IgD-negative memory B cell (primary cell): Measurements from ENCODE around the gene PAQR7. TPM values are rescaled to one million over a fixed set of nuclear protein-coding genes. Genes with fewer than 3 reads are reported as not detected.

ENCODE experiments used
- H3K27ac Mint-ChIP-seq, 3 donors: one replicate each; pipeline ENCODE4 v1.8.0; 2020 to 2022; ENCODE audit warnings: mild to moderate bottlenecking in 3 of 3, mixed read lengths in 3 of 3, moderate library complexity in 1 of 3
- H3K27me3 Mint-ChIP-seq: one replicate; pipeline ENCODE4 v1.8.0; 2021; ENCODE audit warnings: mixed read lengths
- H3K36me3 Mint-ChIP-seq: one replicate; pipeline ENCODE4 v1.8.0; 2020; ENCODE audit warnings: mild to moderate bottlenecking, mixed read lengths
- H3K4me1 Mint-ChIP-seq, 3 donors: one replicate each; pipeline ENCODE4 v1.8.0; 2020 to 2022; ENCODE audit warnings: mixed read lengths in 3 of 3, mild to moderate bottlenecking in 1 of 3
- H3K4me3 Mint-ChIP-seq, 4 donors: one replicate each; pipeline ENCODE4 v1.8.0; 2020 to 2022; ENCODE audit warnings: mild to moderate bottlenecking in 4 of 4, mixed read lengths in 4 of 4, moderate library complexity in 3 of 4
- H3K9me3 Mint-ChIP-seq, 3 donors: one replicate each; pipeline ENCODE4 v1.8.0; 2020 to 2021; ENCODE audit warnings: mixed read lengths in 3 of 3, mild to moderate bottlenecking in 1 of 3
- polyA plus RNA-seq: library from polyadenylated mRNA; unstranded; fragments of 300-500 nt; fragmentation: Illumina TruSeq; gene quantifications from one replicate; pipeline ENCODE4 v1.2.3, GENCODE V29; 2021

PAQR7 gene
- polyA plus RNA-seq, 1 donor from 2014 or later, result 0.73 TPM

DNA sequence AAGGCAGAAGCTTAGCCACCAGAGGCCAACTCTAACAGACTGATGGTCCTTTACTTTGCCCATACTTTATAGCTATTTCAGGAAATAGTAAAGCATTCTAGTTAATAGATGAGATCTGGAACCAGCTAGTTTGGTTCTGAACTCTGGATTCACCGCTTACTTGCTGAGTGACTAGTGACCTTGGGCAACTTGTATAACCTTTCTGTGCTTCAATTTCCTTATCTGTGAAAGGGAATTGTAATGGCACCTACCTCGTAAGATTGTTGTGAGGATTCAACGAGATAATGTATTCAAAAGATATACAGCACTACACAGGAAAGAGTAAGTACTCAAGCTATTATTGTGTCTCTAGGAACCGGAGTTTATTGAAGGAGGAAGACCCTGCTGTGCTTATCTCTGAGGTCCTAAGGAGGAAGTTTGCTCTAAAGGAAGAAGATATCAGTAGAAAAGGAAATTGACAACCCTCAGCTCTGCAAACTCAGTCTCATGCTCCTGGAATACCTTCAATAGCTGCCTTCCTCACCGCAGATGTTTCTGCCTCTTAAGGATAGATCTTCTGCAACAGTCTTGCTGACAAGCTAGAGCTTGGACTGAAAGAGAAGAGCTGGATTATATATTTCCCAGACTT lies 43.8 kb downstream of the PAQR7 start:
- H3K4me3 Mint-ChIP-seq, result no peak overlapping the region
- H3K9me3 Mint-ChIP-seq, result no peaks in the 10 kb centered on the region

DNA sequence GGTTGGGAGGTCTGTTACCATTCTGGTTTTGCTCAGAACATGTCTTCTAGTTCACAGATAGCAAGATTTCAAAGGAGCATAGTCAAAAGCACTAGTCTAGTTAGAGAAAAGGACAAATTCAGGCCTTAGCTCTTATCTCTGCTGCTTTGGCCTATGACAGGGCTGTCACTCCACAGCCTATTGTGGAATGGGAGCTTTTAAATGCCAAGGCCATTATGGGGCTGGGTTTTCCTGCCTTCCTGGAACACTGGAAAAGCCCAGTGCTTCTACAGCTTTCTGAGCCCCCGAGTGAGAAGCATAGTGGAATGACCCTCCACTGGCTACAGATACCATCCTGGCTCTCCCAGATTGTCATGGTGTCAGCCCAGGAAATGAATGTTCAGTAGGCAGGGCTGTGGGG lies 46.5 kb downstream of the PAQR7 start:
- Mint-ChIP-seq H3K4me1 (no peaks in the 10 kb centered on the region), H3K4me3 (no peak overlapping the region), H3K27ac (no peak overlapping the region), H3K36me3 (peaks cover 5% of the 10 kb centered on the region), H3K9me3 (no peaks in the 10 kb centered on the region), H3K27me3 (no peaks in the 10 kb centered on the region)

More for the DNA sequence above, 43.8 kb downstream of the PAQR7 start:
- H3K36me3 Mint-ChIP-seq, result peaks cover 4% of the 10 kb centered on the region
- H3K27me3 Mint-ChIP-seq, result no peaks in the 10 kb centered on the region
- H3K4me1 Mint-ChIP-seq, result peaks cover 0 to under 1% (median 0%) of the 10 kb centered on the region in 3 donors
- H3K27ac Mint-ChIP-seq, result peak overlapping the region in 1 of 3 donors; percentile 23

DNA sequence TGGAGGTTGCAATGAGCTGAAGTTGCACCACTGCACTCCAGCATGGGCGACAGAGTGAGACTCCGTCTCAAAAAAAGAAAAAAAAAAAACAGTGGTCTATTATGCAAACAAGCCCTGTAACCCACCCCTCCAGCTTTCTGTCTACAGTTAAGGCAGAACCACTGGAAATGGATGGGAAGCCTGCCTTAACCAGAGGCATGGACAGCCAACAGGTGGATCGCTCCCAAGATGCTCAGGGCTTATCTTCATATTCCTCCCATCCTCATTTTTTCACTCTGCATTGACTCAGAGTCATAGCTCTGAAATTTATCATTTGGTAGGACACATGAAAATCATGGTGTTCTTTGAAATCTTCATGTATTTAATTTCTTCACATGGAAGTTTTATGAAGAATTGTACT lies 47.0 kb downstream of the PAQR7 start:
- no peaks in the 10 kb centered on the region for H3K27me3 Mint-ChIP-seq
- no peak overlapping the region for H3K27ac Mint-ChIP-seq
- H3K36me3 Mint-ChIP-seq, result peaks cover 5% of the 10 kb centered on the region
- H3K9me3 Mint-ChIP-seq, result no peaks in the 10 kb centered on the region
- H3K4me3 Mint-ChIP-seq, result no peak overlapping the region
- peaks cover 0 to 3% (median 0%) of the 10 kb centered on the region in 3 donors for H3K4me1 Mint-ChIP-seq

DNA sequence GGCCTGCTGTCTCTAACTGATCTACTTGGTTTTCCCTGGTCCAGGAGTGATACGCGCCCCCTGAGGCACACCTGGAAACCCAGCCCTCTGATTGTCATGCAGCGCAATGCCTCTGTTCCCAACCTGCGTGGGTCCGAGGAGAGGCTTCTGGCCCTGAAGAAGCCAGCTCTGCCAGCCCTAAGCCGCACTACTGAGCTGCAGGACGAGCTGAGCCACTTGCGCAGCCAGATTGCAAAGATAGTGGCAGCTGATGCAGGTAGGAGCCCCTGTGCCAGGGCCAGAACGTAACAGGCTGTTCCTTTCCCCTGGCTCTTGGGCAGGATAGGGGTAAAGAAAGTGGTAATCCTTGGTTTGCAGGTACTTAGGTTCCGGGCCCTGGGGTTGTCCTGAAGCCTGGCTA lies 48.9 kb downstream of the PAQR7 start:
- peaks cover 5% of the 10 kb centered on the region for H3K36me3 Mint-ChIP-seq
- H3K4me1 Mint-ChIP-seq, result peaks cover 0 to 8% (median 4%) of the 10 kb centered on the region in 3 donors
- no peaks in the 10 kb centered on the region for H3K9me3 Mint-ChIP-seq
- no peaks in the 10 kb centered on the region for H3K27me3 Mint-ChIP-seq
- H3K27ac Mint-ChIP-seq, result no peak overlapping the region
- no peak overlapping the region for H3K4me3 Mint-ChIP-seq

DNA sequence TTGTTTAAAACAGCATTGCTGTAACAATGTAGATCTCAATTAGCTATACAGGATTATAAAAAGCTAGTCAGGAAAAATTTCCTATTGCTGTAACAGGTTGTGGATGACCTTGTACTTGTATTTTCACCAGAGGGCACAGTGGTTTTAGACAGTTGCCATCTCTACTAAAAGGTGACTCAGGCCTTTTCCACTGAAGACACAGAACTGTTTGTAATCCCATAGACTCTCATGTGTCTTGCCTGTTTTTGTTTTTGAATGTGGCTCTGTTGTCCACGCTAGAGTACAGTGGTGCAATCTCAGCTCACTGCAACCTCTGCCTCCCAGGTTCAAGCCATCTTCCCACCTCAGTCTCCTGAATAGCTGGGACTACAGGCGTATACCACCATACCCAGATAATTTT lies 49.9 kb downstream of the PAQR7 start:
- H3K36me3 Mint-ChIP-seq, result peaks cover 5% of the 10 kb centered on the region
- H3K4me3 Mint-ChIP-seq, result no peak overlapping the region
- H3K27ac Mint-ChIP-seq, result no peak overlapping the region
- H3K27me3 Mint-ChIP-seq, result no peaks in the 10 kb centered on the region
- H3K9me3 Mint-ChIP-seq, result no peaks in the 10 kb centered on the region
- H3K4me1 Mint-ChIP-seq, result peaks cover 6 to 17% (median 12%) of the 10 kb centered on the region in 3 donors

DNA sequence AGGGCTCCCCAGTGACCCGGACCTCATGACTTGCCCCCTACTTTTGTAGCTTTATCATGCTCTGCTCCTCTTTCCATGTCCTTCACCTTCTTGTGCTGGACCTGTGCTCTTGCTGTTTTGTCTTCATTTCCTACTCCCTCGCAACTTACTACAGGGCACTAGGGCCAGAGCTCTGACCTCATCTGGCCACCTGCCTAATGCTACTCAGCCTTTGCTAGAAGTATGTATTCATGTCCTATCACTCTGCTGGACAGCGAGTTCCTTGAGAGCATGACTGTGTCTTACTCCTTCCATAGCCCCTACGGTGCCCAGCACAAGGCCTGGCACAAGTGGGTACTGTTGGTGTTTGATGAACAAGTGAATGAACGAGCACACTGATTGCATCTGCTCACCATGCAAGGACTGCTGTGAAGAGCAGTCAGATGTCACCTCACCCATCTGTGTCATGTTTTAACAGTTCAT lies 53.8 kb downstream of the PAQR7 start:
- H3K27ac Mint-ChIP-seq, result no peak overlapping the region
- no peaks in the 10 kb centered on the region for H3K27me3 Mint-ChIP-seq
- no peaks in the 10 kb centered on the region for H3K9me3 Mint-ChIP-seq
- H3K4me3 Mint-ChIP-seq, result peak overlapping the region; percentile 63 to 96 (median 86)
- peaks cover 7 to 25% (median 17%) of the 10 kb centered on the region in 3 donors for H3K4me1 Mint-ChIP-seq
- peaks cover 1% of the 10 kb centered on the region for H3K36me3 Mint-ChIP-seq

DNA sequence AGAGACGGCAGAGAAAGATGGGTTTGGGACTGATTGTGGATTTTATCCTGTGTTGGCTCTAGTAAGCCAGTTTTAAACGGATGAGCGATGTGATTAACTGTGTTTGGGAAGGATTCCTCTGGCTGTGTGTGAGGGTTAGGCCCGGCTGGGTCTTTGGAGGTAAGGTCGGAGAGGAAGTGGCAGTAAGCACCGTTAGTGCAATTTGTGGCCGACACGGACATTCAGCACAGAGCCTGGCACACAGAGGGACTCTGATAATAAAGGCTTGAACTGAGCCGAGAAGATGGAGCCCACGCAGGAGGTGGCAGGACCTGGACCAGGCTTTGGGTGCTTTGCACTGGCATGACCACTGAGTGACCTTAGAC lies 54.4 kb downstream of the PAQR7 start:
- H3K4me3 Mint-ChIP-seq, result peak overlapping the region; percentile 85 to 97 (median 91)
- H3K27ac Mint-ChIP-seq, result peak overlapping the region in 2 of 3 donors; percentile 57 to 69
- H3K4me1 Mint-ChIP-seq, result peaks cover 7 to 25% (median 17%) of the 10 kb centered on the region in 3 donors
- no peaks in the 10 kb centered on the region for H3K36me3 Mint-ChIP-seq
- H3K9me3 Mint-ChIP-seq, result no peaks in the 10 kb centered on the region
- no peaks in the 10 kb centered on the region for H3K27me3 Mint-ChIP-seq

DNA sequence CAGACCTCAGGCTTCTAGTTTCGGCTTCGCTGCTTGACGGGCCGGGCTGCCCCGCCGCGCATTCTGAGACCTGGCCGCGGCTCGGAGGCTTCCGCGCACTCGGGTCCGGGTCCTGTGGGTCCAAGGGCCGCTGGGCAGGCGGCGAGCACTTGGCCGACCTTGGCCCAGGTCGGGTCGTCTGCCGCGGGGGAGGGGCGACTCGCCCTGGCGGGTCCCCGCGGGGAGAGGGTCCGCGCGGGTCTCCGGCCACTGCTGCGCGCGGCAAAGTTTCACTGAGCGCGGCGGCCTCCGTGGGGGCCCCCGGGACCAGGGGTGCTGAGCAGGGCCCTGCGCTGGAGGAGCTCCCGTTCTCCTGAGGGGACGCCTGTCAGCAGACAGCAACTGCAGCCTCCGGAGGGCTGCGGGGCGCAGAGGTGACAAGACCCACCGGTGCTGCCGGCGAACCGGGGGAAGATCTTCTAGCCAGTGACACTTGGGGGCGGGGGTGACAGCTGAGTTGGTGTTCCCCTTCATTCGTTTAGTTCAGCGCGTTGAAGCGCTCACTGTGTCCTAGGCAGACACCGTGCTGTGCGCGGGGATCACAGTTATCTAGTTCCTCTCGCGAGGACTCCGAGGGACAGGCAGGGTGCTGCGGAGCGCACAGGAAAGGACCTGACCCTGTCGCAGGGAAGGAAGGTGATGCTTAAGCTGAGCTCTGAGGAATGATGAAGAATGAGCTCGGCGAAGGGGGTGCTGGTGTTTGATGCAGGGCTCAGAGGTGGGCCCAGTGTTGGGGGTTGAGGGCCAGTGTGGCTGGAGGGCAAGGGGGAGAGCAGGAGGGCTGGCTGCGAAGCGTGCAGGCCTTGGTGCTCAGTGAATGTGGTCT lies 55.0 kb downstream of the PAQR7 start:
- Mint-ChIP-seq H3K9me3 (no peaks in the 10 kb centered on the region), H3K36me3 (no peaks in the 10 kb centered on the region), H3K4me1 (peaks cover 7 to 25% (median 17%) of the 10 kb centered on the region in 3 donors), H3K4me3 (peak overlapping the region; percentile 89 to 98 (median 97)), H3K27ac (peak overlapping the region; percentile 87 to 93 (median 90)), H3K27me3 (no peaks in the 10 kb centered on the region)

DNA sequence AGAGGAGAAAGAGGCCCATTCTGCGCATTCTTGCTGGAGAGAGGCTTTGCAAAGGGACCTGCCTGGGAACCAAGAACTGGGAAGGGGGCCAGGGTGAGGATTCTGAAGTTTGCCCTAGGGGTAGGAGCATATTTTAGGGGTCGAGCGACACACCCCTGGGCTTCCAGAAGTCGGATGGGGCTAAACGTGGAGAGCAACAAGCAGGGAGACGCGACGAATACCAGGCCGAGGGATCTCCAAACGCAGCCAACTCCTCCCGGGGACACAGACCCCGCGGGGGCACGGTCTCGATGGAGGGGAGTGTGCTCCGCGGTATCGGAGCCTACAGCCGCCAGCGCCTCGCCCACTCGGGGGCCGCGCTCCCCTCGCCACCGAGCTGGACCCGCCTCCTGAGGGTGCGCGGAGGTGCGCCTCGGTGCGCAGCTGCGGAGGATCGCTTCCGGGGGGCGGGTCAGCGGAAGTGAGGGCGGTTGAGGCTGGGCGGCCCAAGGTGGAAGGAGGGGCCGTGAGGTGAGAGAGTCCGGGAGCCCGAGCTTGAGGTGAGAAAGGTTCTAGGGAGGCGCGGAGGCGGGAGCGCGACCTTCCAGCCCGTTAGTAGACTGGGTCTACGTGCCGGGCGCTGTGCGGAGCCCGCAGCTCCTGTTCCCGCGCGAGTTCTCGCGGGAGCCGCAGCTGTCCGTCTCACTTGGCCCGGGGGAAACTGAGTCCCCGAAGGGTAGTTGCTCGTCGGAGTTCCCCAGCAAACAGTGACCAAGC lies 55.8 kb downstream of the PAQR7 start, which contains the start of gene MTFR1L:
TSS of gene MTFR1L (plus strand) at position 464 of the 756 bp plus-strand sequence. CDS start 3,151 bp downstream, outside the sequence.
- no peaks in the 10 kb centered on the region for H3K9me3 Mint-ChIP-seq
- H3K27ac Mint-ChIP-seq, result peak within 1 kb of the TSS; percentile 87 to 93 (median 90)
- peaks cover 7 to 25% (median 17%) of the 10 kb centered on the region in 3 donors for H3K4me1 Mint-ChIP-seq
- H3K36me3 Mint-ChIP-seq, result no peaks in the 10 kb centered on the region
- peak within 1 kb of the TSS; percentile 89 to 98 (median 97) for H3K4me3 Mint-ChIP-seq
- H3K27me3 Mint-ChIP-seq, result no peaks in the 10 kb centered on the region

DNA sequence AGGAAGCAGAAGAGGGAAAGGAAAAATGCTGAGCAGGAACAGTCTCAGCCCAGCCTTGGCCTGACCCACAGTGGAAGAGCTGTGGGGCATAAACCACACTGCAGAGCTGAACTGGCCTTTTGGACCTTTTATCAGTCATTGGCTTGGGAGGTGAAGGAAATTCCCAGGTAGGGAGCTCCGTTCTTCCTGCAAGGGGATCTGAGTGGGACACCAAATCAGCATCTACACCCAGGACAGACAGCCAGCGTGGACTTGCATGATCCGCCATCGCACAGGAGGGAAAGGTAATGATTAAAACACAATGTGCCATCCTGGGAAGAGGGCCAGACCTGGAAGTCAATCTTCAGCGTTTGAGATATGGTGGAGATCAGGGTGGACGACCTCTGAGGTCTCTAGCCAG lies 56.9 kb downstream of the PAQR7 start:
- Mint-ChIP-seq H3K27ac (peak overlapping the region; percentile 87 to 93 (median 90)), H3K4me3 (peak overlapping the region; percentile 47 to 98 (median 86)), H3K36me3 (no peaks in the 10 kb centered on the region), H3K9me3 (no peaks in the 10 kb centered on the region), H3K27me3 (no peaks in the 10 kb centered on the region), H3K4me1 (peaks cover 7 to 23% (median 17%) of the 10 kb centered on the region in 3 donors)

DNA sequence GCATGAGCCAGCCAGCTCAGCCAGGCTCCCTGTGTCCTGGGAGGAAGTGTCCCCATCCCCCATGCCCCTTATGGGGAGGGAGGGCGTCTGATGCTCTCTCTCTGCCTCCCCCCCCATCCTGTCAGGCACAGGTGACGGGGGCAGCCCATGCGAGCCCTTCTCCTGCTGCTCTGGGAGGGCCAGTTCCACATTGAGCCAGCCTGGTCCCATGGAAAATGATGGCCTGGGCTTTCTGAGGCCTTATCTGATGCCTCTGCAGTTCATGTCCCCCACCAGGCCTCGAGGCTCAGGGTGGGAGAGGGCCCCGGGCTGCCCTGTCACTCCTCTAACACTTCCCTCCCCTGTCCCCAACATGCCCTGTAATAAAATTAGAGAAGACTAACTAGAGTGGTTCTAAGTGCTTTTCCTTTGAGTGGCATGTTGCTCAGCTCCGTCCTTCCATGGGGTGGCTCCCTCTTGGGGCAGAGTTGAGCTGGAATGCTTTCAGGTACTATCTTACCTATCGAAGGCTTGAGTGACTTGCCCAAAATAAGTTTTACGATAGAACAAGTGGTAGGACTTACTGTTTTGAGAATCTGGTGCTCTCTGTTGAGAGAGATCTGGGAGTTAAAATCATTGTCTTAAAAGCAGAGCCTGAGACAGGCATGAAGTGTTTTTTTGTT lies 57.5 kb downstream of the PAQR7 start:
- peak overlapping the region; percentile 47 to 98 (median 86) for H3K4me3 Mint-ChIP-seq
- H3K9me3 Mint-ChIP-seq, result no peaks in the 10 kb centered on the region
- H3K4me1 Mint-ChIP-seq, result peaks cover 7 to 22% (median 17%) of the 10 kb centered on the region in 3 donors
- no peaks in the 10 kb centered on the region for H3K27me3 Mint-ChIP-seq
- H3K27ac Mint-ChIP-seq, result peak overlapping the region in 2 of 3 donors; percentile 9 to 87
- no peaks in the 10 kb centered on the region for H3K36me3 Mint-ChIP-seq

DNA sequence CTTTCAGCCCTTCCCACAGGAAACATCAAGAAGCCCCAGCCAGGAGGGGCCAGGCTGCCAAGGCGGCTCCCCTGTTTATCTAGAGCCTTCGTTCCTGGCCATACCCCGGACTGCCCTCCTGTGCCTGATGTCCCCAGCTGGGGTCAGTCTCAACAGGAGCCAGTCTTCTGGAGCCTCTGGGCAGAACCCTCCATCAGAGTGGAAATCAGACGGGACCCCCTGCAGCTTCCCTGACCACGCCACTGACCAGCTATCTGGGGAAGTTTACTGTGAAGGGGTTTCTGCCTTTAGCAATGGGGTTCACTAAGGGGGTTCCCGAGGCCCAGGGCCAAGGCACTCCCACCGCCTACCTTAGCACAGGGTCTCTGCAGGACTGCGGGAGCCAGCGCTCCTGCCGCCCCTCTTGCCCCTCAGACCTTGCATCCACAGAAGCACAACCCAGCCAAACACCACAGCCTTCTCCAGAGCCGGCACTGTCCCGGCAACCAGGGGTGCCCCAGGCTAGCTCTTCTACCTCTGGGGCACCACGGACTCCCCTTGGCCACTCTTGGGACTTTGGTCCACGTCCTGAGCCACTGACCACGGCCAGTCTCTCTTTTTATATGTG lies 59.3 kb downstream of the PAQR7 start:
- Mint-ChIP-seq H3K4me3 (peak overlapping the region in 1 of 4 donors; percentile 48), H3K27ac (peak overlapping the region in 1 of 3 donors; percentile 48), H3K27me3 (no peaks in the 10 kb centered on the region), H3K4me1 (peaks cover 7 to 14% (median 9%) of the 10 kb centered on the region in 3 donors), H3K9me3 (no peaks in the 10 kb centered on the region), H3K36me3 (no peaks in the 10 kb centered on the region)

DNA sequence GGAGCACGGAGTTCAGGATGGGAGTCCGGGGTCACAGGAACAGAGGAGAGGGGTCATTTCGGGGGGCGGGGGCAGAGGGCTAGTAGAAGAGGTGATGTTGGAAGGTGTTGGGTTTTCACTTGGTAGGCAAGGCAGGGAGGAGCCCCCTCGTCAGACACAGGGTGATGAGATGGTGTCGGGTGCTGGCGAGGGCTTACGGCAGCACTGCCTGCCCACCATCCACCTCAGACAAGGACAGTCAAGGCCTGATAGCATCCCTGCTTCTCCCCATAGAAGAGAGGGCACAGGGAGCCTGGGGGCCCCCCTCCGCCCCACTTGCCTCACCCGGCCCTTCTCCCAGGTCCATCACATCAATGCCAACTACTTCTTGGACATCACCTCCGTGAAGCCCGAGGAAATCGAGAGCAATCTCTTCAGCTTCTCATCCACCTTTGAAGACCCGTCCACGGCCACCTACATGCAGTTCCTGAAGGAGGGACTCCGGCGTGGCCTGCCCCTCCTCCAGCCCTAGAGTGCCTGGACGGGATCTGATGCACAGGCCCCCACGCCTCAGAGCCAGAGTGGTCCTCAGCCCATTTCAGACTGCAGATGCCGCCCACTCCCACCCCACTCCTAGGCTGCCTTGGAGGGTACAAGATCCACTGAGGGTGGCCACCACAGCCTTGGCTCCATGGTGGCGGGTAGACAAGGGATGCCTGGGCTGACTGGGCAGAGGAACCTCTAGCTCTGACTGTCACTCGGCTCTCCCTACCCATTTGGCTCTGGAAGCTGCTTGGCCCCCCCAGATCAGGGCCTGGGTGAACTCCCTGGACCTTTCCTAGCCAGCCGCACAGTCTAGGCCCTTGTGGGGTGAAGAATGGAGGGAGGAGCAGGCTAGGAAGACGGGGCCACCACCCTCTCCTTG lies 60.0 kb downstream of the PAQR7 start:
- Mint-ChIP-seq H3K9me3 (no peaks in the 10 kb centered on the region), H3K4me1 (peaks cover 0 to 9% (median 8%) of the 10 kb centered on the region in 3 donors), H3K4me3 (peak overlapping the region in 1 of 4 donors; percentile 59), H3K27me3 (no peaks in the 10 kb centered on the region), H3K36me3 (no peaks in the 10 kb centered on the region), H3K27ac (peak overlapping the region in 1 of 3 donors; percentile 48)
